Measurements from ENCODE around the gene UBA1.
"Not testable (repeated sequence)": the region's sequence is repeated elsewhere in the genome, so short reads cannot be mapped to it uniquely, and the experiment has no call there.

Gene UBA1

GRCh38 chrX:47243351-47243750 lies 49.7 kb downstream of the UBA1 start:
- no peak for DNase-seq (ENCODE audit: low read depth)
- no peak for TF ChIP-seq CTCF (conservative IDR thresholded peaks at IDR 0.05; ENCODE audit: low read depth, low read length)
- H3K4me3 ChIP-seq (ENCODE audit: low read length), result no peak overlapping the region

GRCh38 chrX:47244676-47245075 lies 51.0 kb downstream of the UBA1 start:
- no peak for TF ChIP-seq CTCF (conservative IDR thresholded peaks at IDR 0.05; ENCODE audit: low read depth, low read length)
- DNase-seq (ENCODE audit: low read depth), result no peak
- H3K4me3 ChIP-seq (ENCODE audit: low read length), result no peak overlapping the region

- no peak for TF ChIP-seq CTCF (conservative IDR thresholded peaks at IDR 0.05; ENCODE audit: low read depth, low read length)
- no peak overlapping the region for H3K4me3 ChIP-seq (ENCODE audit: low read length)
- DNase-seq (ENCODE audit: low read depth), result no peak
Observed at GRCh38 chrX:47245156-47245555, 51.5 kb downstream of the UBA1 start.

- no peak for DNase-seq (ENCODE audit: low read depth)
- no peak for TF ChIP-seq CTCF (conservative IDR thresholded peaks at IDR 0.05; ENCODE audit: low read depth, low read length)
- no peak overlapping the region for H3K4me3 ChIP-seq (ENCODE audit: low read length)
Observed at GRCh38 chrX:47247206-47247998, 53.8 kb downstream of the UBA1 start.

- TF ChIP-seq CTCF (conservative IDR thresholded peaks at IDR 0.05; ENCODE audit: low read depth, low read length), result no peak
- no peak overlapping the region for H3K4me3 ChIP-seq (ENCODE audit: low read length)
- no peak for DNase-seq (ENCODE audit: low read depth)
Observed at GRCh38 chrX:47247999-47248320, 54.3 kb downstream of the UBA1 start.

- no peak for DNase-seq (ENCODE audit: low read depth)
- no peak for TF ChIP-seq CTCF (conservative IDR thresholded peaks at IDR 0.05; ENCODE audit: low read depth, low read length)
- H3K4me3 ChIP-seq (ENCODE audit: low read length), result no peak overlapping the region
Observed at GRCh38 chrX:47248576-47248975, 54.9 kb downstream of the UBA1 start.

GRCh38 chrX:47250017-47250347 lies 56.4 kb downstream of the UBA1 start:
- TF ChIP-seq CTCF (conservative IDR thresholded peaks at IDR 0.05; ENCODE audit: low read depth, low read length), result no peak

GRCh38 chrX:47257620-47258019 lies 64.0 kb downstream of the UBA1 start:
- not testable (repeated sequence) for DNase-seq (ENCODE audit: low read depth)

More at GRCh38 chrX:47250017-47250347, 56.4 kb downstream of the UBA1 start:
- H3K4me3 ChIP-seq (ENCODE audit: low read length), result no peak overlapping the region
- no peak for DNase-seq (ENCODE audit: low read depth)

More at GRCh38 chrX:47257620-47258019, 64.0 kb downstream of the UBA1 start:
- not testable (repeated sequence) for H3K4me3 ChIP-seq (ENCODE audit: low read length)
